IMR-90 (cell line): ENCODE measurements around the gene TRAF6.

Experiments used
- CTCF ChIP-seq: conservative IDR thresholded peaks from 2 replicates; pipeline ENCODE4 v1.5.1; 2012; ENCODE audit warnings: mild to moderate bottlenecking, low read depth, low read length, improper control_type of control experiment
- MAFK ChIP-seq: IDR thresholded peaks from 2 replicates; pipeline ENCODE4 v1.6.1; 2012; ENCODE audit warnings: low read depth, low read length, improper control_type of control experiment
- MAZ ChIP-seq: IDR thresholded peaks from 2 replicates; pipeline ENCODE4 v1.6.1; 2012; ENCODE audit warnings: low read depth, mild to moderate bottlenecking, low read length, improper control_type of control experiment, moderate library complexity, borderline replicate concordance
- POLR2A ChIP-seq: IDR thresholded peaks from 2 replicates; pipeline ENCODE4 v1.6.1; 2012; ENCODE audit warnings: mild to moderate bottlenecking, low read depth, low read length
- SMC3 ChIP-seq: fragments of 150-350 bp; IDR thresholded peaks from 2 replicates; pipeline ENCODE4 v1.6.1; 2016; ENCODE audit warnings: low read depth, mild to moderate bottlenecking, antibody characterized with exemption, low read length, moderate library complexity

DNA sequence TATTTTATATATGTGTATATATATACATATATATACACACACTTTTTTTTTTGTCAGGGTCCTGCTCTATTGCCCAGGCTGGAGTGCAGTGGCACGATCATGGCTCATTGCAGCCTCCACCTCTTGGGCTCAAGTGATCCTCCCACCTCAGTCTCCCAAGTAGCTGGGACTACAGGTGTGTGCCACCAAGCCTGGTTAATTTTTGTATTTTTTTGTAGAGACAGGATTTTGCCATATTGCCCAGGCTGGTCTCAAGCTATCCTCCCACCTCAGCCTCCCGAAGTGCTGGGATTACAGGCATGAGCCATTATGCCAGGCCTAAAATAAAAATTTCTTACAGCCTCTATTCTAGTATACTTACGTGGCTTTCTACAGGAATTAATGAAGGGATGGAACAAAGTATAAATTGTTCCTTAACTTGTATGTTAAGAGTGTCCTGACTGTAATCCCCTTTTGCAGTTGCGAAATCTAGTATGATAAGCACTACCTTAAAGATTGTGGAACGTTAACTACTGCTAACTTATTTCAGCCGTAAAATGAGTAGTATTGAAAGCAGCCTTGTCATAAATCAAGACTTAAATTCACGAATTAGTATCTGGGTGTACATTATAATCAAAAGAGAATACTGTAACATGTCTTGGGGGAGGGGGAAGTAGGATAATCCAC, 2.1 kb downstream of the TRAF6 start:
- no peak for TF ChIP-seq POLR2A
- no peak for TF ChIP-seq MAFK
- no peak for TF ChIP-seq CTCF
- TF ChIP-seq SMC3: no peak
- TF ChIP-seq MAZ: no peak
